Thyroid gland (tissue), 4 donors: ENCODE results near the gene TUBA3E.
"Not testable (repeated sequence)": the region's sequence is repeated elsewhere in the genome, so short reads cannot be mapped to it uniquely, and the experiment has no call there.

Source experiments
- POLR2A ChIP-seq, 2 donors: fragments of 450-650 bp; IDR thresholded peaks; one replicate each; pipeline ENCODE4 v1.6.1; 2017; ENCODE audit warnings: antibody characterized with exemption in 2 of 2, mild to moderate bottlenecking in 2 of 2, moderate library complexity in 1 of 2
- TF ChIP-seq, protein P1 (sequence below), 6 experiments: fragments of 200-600 bp in 3 of 6; fragments of 450-650 bp in 3 of 6; sonication (generic) in 3 of 6; IDR thresholded peaks; one replicate each; pipeline ENCODE4 v1.5.1; 2016 to 2019; ENCODE audit warnings: antibody characterized with exemption in 6 of 6, mild to moderate bottlenecking in 2 of 6, inconsistent platforms in 1 of 6, moderate library complexity in 1 of 6

GRCh38 chr2:130196052-130196451 is 2.2 kb downstream of the TUBA3E start:
- TF ChIP-seq, protein P1, sequence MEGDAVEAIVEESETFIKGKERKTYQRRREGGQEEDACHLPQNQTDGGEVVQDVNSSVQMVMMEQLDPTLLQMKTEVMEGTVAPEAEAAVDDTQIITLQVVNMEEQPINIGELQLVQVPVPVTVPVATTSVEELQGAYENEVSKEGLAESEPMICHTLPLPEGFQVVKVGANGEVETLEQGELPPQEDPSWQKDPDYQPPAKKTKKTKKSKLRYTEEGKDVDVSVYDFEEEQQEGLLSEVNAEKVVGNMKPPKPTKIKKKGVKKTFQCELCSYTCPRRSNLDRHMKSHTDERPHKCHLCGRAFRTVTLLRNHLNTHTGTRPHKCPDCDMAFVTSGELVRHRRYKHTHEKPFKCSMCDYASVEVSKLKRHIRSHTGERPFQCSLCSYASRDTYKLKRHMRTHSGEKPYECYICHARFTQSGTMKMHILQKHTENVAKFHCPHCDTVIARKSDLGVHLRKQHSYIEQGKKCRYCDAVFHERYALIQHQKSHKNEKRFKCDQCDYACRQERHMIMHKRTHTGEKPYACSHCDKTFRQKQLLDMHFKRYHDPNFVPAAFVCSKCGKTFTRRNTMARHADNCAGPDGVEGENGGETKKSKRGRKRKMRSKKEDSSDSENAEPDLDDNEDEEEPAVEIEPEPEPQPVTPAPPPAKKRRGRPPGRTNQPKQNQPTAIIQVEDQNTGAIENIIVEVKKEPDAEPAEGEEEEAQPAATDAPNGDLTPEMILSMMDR (IDR thresholded peaks at IDR 0.05): not testable (repeated sequence)
- TF ChIP-seq POLR2A (IDR thresholded peaks at IDR 0.05): not testable (repeated sequence)
